GM12878 (cell line): Measurements from ENCODE around the gene MMP27. TPM values are rescaled to one million over a fixed set of nuclear protein-coding genes. Genes with fewer than 3 reads are reported as not detected.

Source experiments
- ATAC-seq: fragments of 200-7000 bp; cut with Tn5 transposase; 3 replicates; pipeline ENCODE4 v1.9.1; 2020; ENCODE audit warnings: mild to moderate bottlenecking, moderate library complexity
- BruUV-seq: library from RNA; stranded (reverse); fragments of 400-500 nt; replicated peaks from 2 replicates; lab custom pipeline; 2021; lab: Mats Ljungman, UMichigan
- CTCF ChIA-PET: fragments of 300-600 bp; sonication (Branson Sonifier 250); formaldehyde crosslinking; extraction: SDS; loops from one replicate; lab custom pipeline; 2021; ENCODE audit warnings: inconsistent platforms; lab: Yijun Ruan, JAX
- POLR2A ChIA-PET: fragments of 350-600 bp; formaldehyde crosslinking; extraction: SDS; loops from one replicate; lab custom pipeline; 2021; ENCODE audit warnings: inconsistent platforms; lab: Charles Lee
- RAD21 ChIA-PET: fragments of 300-600 bp; sonication (Branson Sonifier 250); formaldehyde crosslinking; loops from one replicate; lab custom pipeline; 2023; ENCODE audit warnings: antibody characterized with exemption; ENCODE audit not compliant: unreplicated experiment; lab: Charles Lee
- SMC1A ChIA-PET: fragments of 300-600 bp; sonication (Branson Sonifier 250); formaldehyde crosslinking; loops from one replicate; lab custom pipeline; 2023; ENCODE audit not compliant: unreplicated experiment, uncharacterized antibody; lab: Charles Lee
- DNase-seq: peaks from one replicate; pipeline ENCODE4 v3.0.0-alpha.2; 2011; ENCODE audit warnings: low read depth, low spot score
- FAIRE-seq: peaks from 3 replicates; lab custom pipeline; 2011; peaks lifted over from hg19 to GRCh38; lab: Jason Lieb, UNC
- H2AFZ ChIP-seq: 2 replicates; pipeline ENCODE4 v1.6.0; 2011; ENCODE audit warnings: low read depth, low read length, control low read depth; ENCODE audit not compliant: control insufficient read depth
- H3K27ac ChIP-seq: 2 replicates; pipeline ENCODE4 v1.5.1; 2011; ENCODE audit warnings: control low read depth; ENCODE audit not compliant: control insufficient read depth, insufficient read depth
- H3K27me3 ChIP-seq, 2 experiments: replicated peaks in 1 of 2; 2 replicates each; pipeline versions ENCODE4 v1.6.0 to v1.6.1; 2011; ENCODE audit warnings: low read length in 1 of 2; ENCODE audit not compliant: control insufficient read depth in 2 of 2, insufficient read depth in 2 of 2
- H3K36me3 ChIP-seq, 2 experiments: 2 replicates each; pipeline ENCODE4 v1.5.1; 2011; ENCODE audit warnings: low read length in 1 of 2; ENCODE audit not compliant: control insufficient read depth in 2 of 2, insufficient read depth in 2 of 2
- H3K4me1 ChIP-seq: 2 replicates; pipeline ENCODE4 v1.6.1; 2011; ENCODE audit warnings: mild to moderate bottlenecking, low read length, moderate library complexity, mixed read lengths; ENCODE audit not compliant: control insufficient read depth, insufficient read depth
- H3K4me2 ChIP-seq: 2 replicates; pipeline ENCODE4 v1.6.0; 2011; ENCODE audit warnings: control low read depth; ENCODE audit not compliant: control insufficient read depth, insufficient read depth
- H3K4me3 ChIP-seq: fragments of 200-600 bp; sonication (generic); 2 replicates; pipeline ENCODE4 v1.5.1; 2016
- H3K79me2 ChIP-seq: 2 replicates; pipeline ENCODE4 v1.6.0; 2011; ENCODE audit warnings: low read length; ENCODE audit not compliant: control insufficient read depth, insufficient read depth
- H3K9ac ChIP-seq: 2 replicates; pipeline ENCODE4 v1.8.0; 2011; ENCODE audit warnings: low read length, control low read depth, mixed read lengths; ENCODE audit not compliant: control insufficient read depth, insufficient read depth
- H3K9me3 ChIP-seq: replicated peaks from 3 replicates; pipeline ENCODE4 v1.5.1; 2011; ENCODE audit warnings: mild to moderate bottlenecking, low read length; ENCODE audit not compliant: control insufficient read depth, insufficient read depth
- H4K20me1 ChIP-seq: 2 replicates; pipeline ENCODE4 v1.6.0; 2011; ENCODE audit not compliant: control insufficient read depth, insufficient read depth
- ATF7 ChIP-seq: fragments of 450-650 bp; IDR thresholded peaks from 2 replicates; pipeline ENCODE4 v1.6.1; 2016; ENCODE audit warnings: low read depth, mild to moderate bottlenecking
- BACH1 ChIP-seq: fragments of 450-650 bp; IDR thresholded peaks from 2 replicates; pipeline ENCODE4 v1.6.1; 2017; ENCODE audit warnings: mild to moderate bottlenecking, borderline replicate concordance
- CHD1 ChIP-seq: IDR thresholded peaks from 2 replicates; pipeline ENCODE4 v1.6.1; 2012; ENCODE audit warnings: low read depth, low read length, improper control_type of control experiment
- EGR1 ChIP-seq, 2 experiments: IDR thresholded peaks; 1 replicate in 1 of 2; 2 replicates in 1 of 2; pipeline ENCODE4 v1.6.1; 2011 to 2012; ENCODE audit warnings: low read depth in 2 of 2, low read length in 2 of 2, borderline replicate concordance in 1 of 2, mild to moderate bottlenecking in 1 of 2, moderate library complexity in 1 of 2
- IKZF2 ChIP-seq, 2 experiments: fragments of 450-650 bp; IDR thresholded peaks; 2 replicates each; pipeline ENCODE4 v1.6.1; 2017; ENCODE audit warnings: mild to moderate bottlenecking in 2 of 2, moderate library complexity in 2 of 2
- NRF1 ChIP-seq: conservative IDR thresholded peaks from 2 replicates; pipeline ENCODE4 v1.6.1; 2011; ENCODE audit warnings: mild to moderate bottlenecking, low read depth, low read length, improper control_type of control experiment
- POLR2AphosphoS2 ChIP-seq: IDR thresholded peaks from 2 replicates; pipeline ENCODE4 v1.6.1; 2011; ENCODE audit warnings: low read depth, mild to moderate bottlenecking, low read length, improper control_type of control experiment, moderate library complexity
- POU2F2 ChIP-seq: IDR thresholded peaks from 3 replicates; pipeline ENCODE4 v1.6.1; 2011; ENCODE audit warnings: low read depth, mild to moderate bottlenecking, low read length, borderline replicate concordance
- SUPT20H ChIP-seq: IDR thresholded peaks from 2 replicates; pipeline ENCODE4 v1.6.1; 2011; ENCODE audit warnings: low read depth, mild to moderate bottlenecking, low read length, moderate library complexity, borderline replicate concordance; ENCODE audit not compliant: control insufficient read depth
- WGBS: methylation state at CpG from one replicate; pipeline ENCODE4 v1.1.6; 2016; ENCODE audit warnings: low lambda C conversion rate; ENCODE audit not compliant: insufficient replicate concordance, insufficient coverage; ENCODE audit errors: missing lambda C conversion rate; 5-methylcytosine and 5-hydroxymethylcytosine counted together
- in situ Hi-C: fragments of 300-500 bp; cut with MboI; formaldehyde crosslinking; loops from 9 replicates; pipeline ENCODE4 v1.14.3; 2018; ENCODE audit warnings: mixed read lengths
- intact Hi-C: fragments of 100-400 bp; cut with micrococcal nuclease; formaldehyde crosslinking; loops from one replicate; pipeline ENCODE4 v1.14.2; 2022; ENCODE audit not compliant: unreplicated experiment
- polyA plus RNA-seq, 11 experiments: library from polyadenylated mRNA; depleted of rRNA in 4 of 11; unstranded in 6 of 11; stranded (reverse) in 5 of 11; fragments of >200 nt; fragmentation: Nextera tagmentation in 4 of 11; fragmentation: Illumina TruSeq in 1 of 11; extraction: Ambion mirVana in 4 of 11; extraction: Trizol in 1 of 11; gene quantifications; 1 replicate in 1 of 11; 2 replicates in 10 of 11; pipeline versions ENCODE4 v1.2.1 to v1.2.3, GENCODE V29; 2011 to 2016; ENCODE audit warnings: inconsistent platforms in 2 of 11, missing spikeins in 2 of 11, low read depth in 1 of 11
- total RNA-seq, 4 experiments: library from RNA; depleted of rRNA in 3 of 4; stranded (reverse); fragments of >200 nt in 3 of 4; fragmentation: Illumina TruSeq in 1 of 4; extraction: Trizol in 1 of 4; gene quantifications; 2 replicates each; pipeline versions ENCODE4 v1.2.1 to v1.2.3, GENCODE V29; 2013 to 2021

The MMP27 gene
- total and polyA plus RNA-seq, 10 of the 15 experiments (the other 5 are each of a cell fraction or from before 2014, with no cell fraction given): not detected

- no peak overlapping the region for H3K4me2 ChIP-seq
- no TSS peak for BruUV-seq
- in situ Hi-C loops: loop anchor here (25.0 kb wide), 1 partner anchor 794 kb away; no protein-coding TSS in a partner anchor
- H3K4me1 ChIP-seq: no peaks in the 10 kb centered on the region
- ChIA-PET RAD21 (no interaction called here), CTCF (interaction anchor here (0.6 to 2.5 kb wide), 2 partner anchors 10 to 40 kb away, joined by 3 to 23 read pairs; no protein-coding TSS in a partner anchor), POLR2A (no interaction called here), SMC1A (interaction anchor here (1.1 kb wide), 1 partner anchor 10 kb away, joined by 4 read pairs; no protein-coding TSS in a partner anchor)
- TF ChIP-seq EGR1 (IDR thresholded peaks at IDR 0.05; ENCODE audit: borderline replicate concordance in 1 of 2, low read depth in 2 of 2, low read length in 2 of 2) (no peak), BACH1 (no peak), NRF1 (no peak), CHD1 (no peak), POU2F2 (no peak), IKZF2 (IDR thresholded peaks at IDR 0.05) (no peak), SUPT20H (no peak), POLR2AphosphoS2 (no peak), ATF7 (no peak)
- no peaks in the 10 kb centered on the region for H3K36me3 ChIP-seq
- FAIRE-seq (no peak), ATAC-seq (no peak), DNase-seq (no peak)
- no peaks in the 10 kb centered on the region for H3K79me2 ChIP-seq
- 25% methylated on average over 1 of the region's 1 CpG for WGBS
- no peak overlapping the region for H3K9ac ChIP-seq
- no peaks in the 10 kb centered on the region for H4K20me1 ChIP-seq
- no peak overlapping the region for H3K4me3 ChIP-seq
- H3K27ac ChIP-seq: no peak overlapping the region
- H3K27me3 ChIP-seq: no peaks in the 10 kb centered on the region; a peak in 2 of 4 replicates
- H2AFZ ChIP-seq: no peak overlapping the region
- intact Hi-C loops: no loop called here
- H3K9me3 ChIP-seq: no peaks in the 10 kb centered on the region; the same call in 2 of the 3 replicates
These were observed 49.0 kb downstream of the MMP27 start for GRCh38 chr11:102656528-102656927.
